Adrenal gland (tissue), 5 donors: Measurements from ENCODE around the gene CMBL.

ENCODE experiments used
- POLR2A ChIP-seq, 2 donors: fragments of 450-650 bp; IDR thresholded peaks; one replicate each; pipeline ENCODE4 v1.6.1; 2017; ENCODE audit warnings: antibody characterized with exemption in 2 of 2, mild to moderate bottlenecking in 2 of 2, moderate library complexity in 1 of 2
- TF ChIP-seq, protein P1 (sequence below), 6 experiments: fragments of 450-650 bp in 4 of 6; fragments of 200-600 bp in 2 of 6; sonication (generic) in 1 of 6; IDR thresholded peaks; 1 replicate in 5 of 6; 2 replicates in 1 of 6; pipeline versions ENCODE4 v1.5.1 to v1.8.0; 2016 to 2021; ENCODE audit warnings: antibody characterized with exemption in 6 of 6, mild to moderate bottlenecking in 2 of 6, moderate library complexity in 1 of 6
- donor health status: DM: no; HTN: no; CAD: no.

DNA sequence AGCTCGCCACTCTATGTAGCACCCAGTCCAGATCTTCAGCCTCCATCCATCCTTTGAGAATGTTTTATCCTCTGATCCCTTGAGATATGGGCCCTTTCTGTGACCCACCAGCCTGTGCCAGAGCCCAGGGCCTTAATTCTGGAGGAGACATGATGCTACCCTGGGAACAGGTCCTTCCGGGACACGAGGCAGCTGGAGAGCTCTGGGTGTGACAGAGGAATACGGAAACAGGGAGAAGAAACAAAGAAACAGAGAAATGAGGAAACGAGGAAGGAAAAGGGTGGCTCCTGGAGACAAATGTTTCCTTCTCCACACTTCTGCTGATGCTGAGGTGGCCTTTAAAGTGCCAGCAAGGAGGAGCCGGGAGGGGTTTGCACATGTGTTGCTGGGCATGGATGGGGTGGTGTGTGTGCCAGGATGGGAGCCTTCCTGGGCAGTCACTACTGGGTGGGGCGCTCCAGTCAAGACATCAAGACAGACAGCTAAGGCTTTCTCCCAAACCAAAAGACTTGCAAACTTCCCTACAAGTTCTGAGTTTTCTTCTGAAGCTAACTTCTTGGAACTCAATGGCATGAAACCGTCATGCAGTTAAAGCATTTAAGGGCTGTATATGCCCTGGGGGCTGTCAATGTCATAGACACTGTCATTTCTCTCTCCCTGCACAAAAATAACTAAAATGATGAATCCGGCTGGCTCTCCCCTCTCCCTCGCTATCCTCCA lies 23.0 kb upstream of the CMBL start:
- no peak for TF ChIP-seq POLR2A (IDR thresholded peaks at IDR 0.05)
- TF ChIP-seq, protein P1, sequence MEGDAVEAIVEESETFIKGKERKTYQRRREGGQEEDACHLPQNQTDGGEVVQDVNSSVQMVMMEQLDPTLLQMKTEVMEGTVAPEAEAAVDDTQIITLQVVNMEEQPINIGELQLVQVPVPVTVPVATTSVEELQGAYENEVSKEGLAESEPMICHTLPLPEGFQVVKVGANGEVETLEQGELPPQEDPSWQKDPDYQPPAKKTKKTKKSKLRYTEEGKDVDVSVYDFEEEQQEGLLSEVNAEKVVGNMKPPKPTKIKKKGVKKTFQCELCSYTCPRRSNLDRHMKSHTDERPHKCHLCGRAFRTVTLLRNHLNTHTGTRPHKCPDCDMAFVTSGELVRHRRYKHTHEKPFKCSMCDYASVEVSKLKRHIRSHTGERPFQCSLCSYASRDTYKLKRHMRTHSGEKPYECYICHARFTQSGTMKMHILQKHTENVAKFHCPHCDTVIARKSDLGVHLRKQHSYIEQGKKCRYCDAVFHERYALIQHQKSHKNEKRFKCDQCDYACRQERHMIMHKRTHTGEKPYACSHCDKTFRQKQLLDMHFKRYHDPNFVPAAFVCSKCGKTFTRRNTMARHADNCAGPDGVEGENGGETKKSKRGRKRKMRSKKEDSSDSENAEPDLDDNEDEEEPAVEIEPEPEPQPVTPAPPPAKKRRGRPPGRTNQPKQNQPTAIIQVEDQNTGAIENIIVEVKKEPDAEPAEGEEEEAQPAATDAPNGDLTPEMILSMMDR (IDR thresholded peaks at IDR 0.05), result no peak
